Uterus (tissue), 2 donors: Measurements from ENCODE around the gene DOCK4.

Experiments used
- POLR2A ChIP-seq, 2 donors: fragments of 450-650 bp; IDR thresholded peaks; one replicate each; pipeline ENCODE4 v1.6.1; 2016; ENCODE audit warnings: antibody characterized with exemption in 2 of 2, mild to moderate bottlenecking in 1 of 2, moderate library complexity in 1 of 2
- TF ChIP-seq, protein P1 (sequence below), 4 experiments: fragments of 200-600 bp in 2 of 4; fragments of 450-650 bp in 2 of 4; sonication (generic) in 2 of 4; IDR thresholded peaks; one replicate each; pipeline ENCODE4 v1.5.1; 2016 to 2019; ENCODE audit warnings: antibody characterized with exemption in 4 of 4, mild to moderate bottlenecking in 2 of 4, moderate library complexity in 1 of 4

GRCh38 chr7:111734954-111735660 is 471.1 kb downstream of the DOCK4 start:
- TF ChIP-seq, protein P1, sequence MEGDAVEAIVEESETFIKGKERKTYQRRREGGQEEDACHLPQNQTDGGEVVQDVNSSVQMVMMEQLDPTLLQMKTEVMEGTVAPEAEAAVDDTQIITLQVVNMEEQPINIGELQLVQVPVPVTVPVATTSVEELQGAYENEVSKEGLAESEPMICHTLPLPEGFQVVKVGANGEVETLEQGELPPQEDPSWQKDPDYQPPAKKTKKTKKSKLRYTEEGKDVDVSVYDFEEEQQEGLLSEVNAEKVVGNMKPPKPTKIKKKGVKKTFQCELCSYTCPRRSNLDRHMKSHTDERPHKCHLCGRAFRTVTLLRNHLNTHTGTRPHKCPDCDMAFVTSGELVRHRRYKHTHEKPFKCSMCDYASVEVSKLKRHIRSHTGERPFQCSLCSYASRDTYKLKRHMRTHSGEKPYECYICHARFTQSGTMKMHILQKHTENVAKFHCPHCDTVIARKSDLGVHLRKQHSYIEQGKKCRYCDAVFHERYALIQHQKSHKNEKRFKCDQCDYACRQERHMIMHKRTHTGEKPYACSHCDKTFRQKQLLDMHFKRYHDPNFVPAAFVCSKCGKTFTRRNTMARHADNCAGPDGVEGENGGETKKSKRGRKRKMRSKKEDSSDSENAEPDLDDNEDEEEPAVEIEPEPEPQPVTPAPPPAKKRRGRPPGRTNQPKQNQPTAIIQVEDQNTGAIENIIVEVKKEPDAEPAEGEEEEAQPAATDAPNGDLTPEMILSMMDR (IDR thresholded peaks at IDR 0.05) = no peak
- TF ChIP-seq POLR2A (IDR thresholded peaks at IDR 0.05) = no peak
